HG02852 (cell line): Measurements from ENCODE around the gene DNHD1.

ENCODE experiments used
- ATAC-seq: cut with Tn5 transposase; IDR thresholded peaks from one replicate; pipeline ENCODE4 v1.9.1; 2021; ENCODE audit warnings: mild to moderate bottlenecking, moderate library complexity; ENCODE audit not compliant: unreplicated experiment

DNHD1 gene

GRCh38 chr11:6561288-6561687 is 64.2 kb downstream of the DNHD1 start:
- ATAC-seq, result no peak

- no peak for ATAC-seq
These were observed 66.1 kb downstream of the DNHD1 start for GRCh38 chr11:6563121-6563619.

GRCh38 chr11:6563667-6564066 is 66.6 kb downstream of the DNHD1 start:
- ATAC-seq, result no peak

- ATAC-seq, result no peak
These were observed 68.2 kb downstream of the DNHD1 start for GRCh38 chr11:6565325-6565724.

GRCh38 chr11:6565988-6566703 is 69.1 kb downstream of the DNHD1 start:
- no peak for ATAC-seq

- ATAC-seq, result no peak
These were observed 69.8 kb downstream of the DNHD1 start for GRCh38 chr11:6566704-6567370.

- ATAC-seq, result no peak
These were observed 70.3 kb downstream of the DNHD1 start for GRCh38 chr11:6567371-6567745.

GRCh38 chr11:6568191-6568918 is 71.3 kb downstream of the DNHD1 start:
- no peak for ATAC-seq

GRCh38 chr11:6569706-6570105 is 72.6 kb downstream of the DNHD1 start:
- no peak for ATAC-seq

GRCh38 chr11:6570691-6571427 is 73.8 kb downstream of the DNHD1 start:
- ATAC-seq, result no peak

- no peak for ATAC-seq
These were observed 74.4 kb downstream of the DNHD1 start for GRCh38 chr11:6571434-6572008.

GRCh38 chr11:6572215-6572614 is 75.1 kb downstream of the DNHD1 start:
- ATAC-seq, result no peak

- no peak for ATAC-seq
These were observed 78.0 kb downstream of the DNHD1 start for GRCh38 chr11:6574816-6575715.

GRCh38 chr11:6576471-6577373 is 79.6 kb downstream of the DNHD1 start:
- ATAC-seq, result no peak

GRCh38 chr11:6578134-6578533 is 81.1 kb downstream of the DNHD1 start:
- no peak for ATAC-seq

GRCh38 chr11:6579681-6580080 is 82.6 kb downstream of the DNHD1 start:
- no peak for ATAC-seq

GRCh38 chr11:6583584-6583983 is 86.5 kb downstream of the DNHD1 start:
- ATAC-seq, result no peak

GRCh38 chr11:6584528-6584927 is 87.4 kb downstream of the DNHD1 start:
- no peak for ATAC-seq
